Stimulated activated CD4-positive, alpha-beta T cell treated with anti-CD3 and anti-CD28 coated beads, Interleukin-4, amount 100 ng/mL, for 1 hour (primary cell): ENCODE measurements around the gene PTPRN.
A peak's percentile ranks its signal among the peaks of the same experiment; 100 is the strongest.
"Not testable (repeated sequence)": the region's sequence is repeated elsewhere in the genome, so short reads cannot be mapped to it uniquely, and the experiment has no call there.

Experiments used
- DNase-seq: peaks from one replicate; pipeline ENCODE4 v3.0.0-alpha.2; 2020

PTPRN gene

DNA sequence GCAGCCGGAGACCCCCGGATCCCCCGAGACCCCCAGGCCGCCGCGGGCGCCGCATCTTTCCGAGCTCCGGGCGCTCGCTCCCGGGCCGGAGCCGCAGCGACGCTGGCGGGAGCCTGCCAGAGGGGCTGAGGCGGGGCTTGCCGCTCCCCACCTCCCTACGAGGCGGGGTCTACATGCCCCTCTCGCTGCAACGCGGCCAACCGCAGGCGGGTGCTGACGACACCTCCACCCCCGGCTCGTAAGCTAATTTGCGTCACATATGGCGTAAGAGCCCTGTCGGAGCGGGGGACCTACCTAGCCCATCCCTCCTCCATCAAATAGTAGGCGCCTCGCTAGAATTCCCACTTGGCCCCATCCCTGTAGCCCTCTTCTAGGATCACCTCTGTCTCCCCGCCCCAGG lies at the start of gene PTPRN:
PTPRN (minus strand) TSS at position 124 of the 400 bp plus-strand sequence; CDS start at position 55, 69 bp downstream.
- no peak for DNase-seq

DNA sequence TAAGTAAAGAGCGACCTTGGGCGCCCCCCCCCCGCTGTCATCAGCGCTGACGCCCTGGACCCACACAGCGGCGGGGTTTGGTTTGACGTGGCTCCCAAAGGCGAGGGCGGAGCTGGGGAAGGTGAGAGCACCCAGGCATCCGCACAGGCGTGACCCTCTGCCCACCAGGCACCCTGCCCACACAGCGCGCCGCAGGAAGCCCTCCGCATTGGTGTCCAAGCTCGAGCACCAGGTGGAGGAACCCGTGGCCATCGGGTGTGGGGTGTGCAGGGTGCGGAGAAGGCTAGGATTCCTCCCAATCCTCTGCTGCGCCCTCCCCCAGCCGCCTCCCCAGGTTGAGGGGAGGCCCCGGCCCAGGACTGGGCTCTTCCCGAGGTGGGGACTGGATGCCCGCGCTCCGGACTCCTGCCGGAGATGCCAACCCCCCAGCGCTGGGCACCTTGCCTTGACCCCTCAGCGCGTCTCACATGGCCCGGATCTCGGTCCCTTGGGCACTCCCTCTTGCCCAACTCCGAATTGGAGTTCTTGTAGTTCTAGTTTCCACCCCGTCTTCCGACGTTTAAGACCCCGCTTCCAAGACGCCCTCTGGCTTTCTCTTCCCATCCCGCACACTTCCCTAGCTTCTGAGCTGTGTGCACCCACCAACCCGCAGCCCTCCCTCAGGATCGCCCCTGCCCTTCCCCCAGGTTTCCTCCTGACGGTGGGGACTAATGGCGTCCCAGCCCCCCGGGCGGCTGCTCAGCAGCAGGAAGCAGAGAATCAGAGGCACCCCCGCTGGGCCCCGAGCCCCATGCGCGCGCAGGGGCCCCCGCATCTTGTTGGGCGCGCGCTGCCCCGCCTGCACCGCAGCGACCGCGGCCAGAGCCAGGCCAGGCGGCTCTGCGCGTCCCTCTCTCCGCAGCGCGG lies 49.2 kb upstream of the PTPRN start:
- peak; percentile 14 for DNase-seq

- DNase-seq, result no peak
Observed at GRCh38 chr2:219356834-219357233, 47.6 kb upstream of the PTPRN start.

DNA sequence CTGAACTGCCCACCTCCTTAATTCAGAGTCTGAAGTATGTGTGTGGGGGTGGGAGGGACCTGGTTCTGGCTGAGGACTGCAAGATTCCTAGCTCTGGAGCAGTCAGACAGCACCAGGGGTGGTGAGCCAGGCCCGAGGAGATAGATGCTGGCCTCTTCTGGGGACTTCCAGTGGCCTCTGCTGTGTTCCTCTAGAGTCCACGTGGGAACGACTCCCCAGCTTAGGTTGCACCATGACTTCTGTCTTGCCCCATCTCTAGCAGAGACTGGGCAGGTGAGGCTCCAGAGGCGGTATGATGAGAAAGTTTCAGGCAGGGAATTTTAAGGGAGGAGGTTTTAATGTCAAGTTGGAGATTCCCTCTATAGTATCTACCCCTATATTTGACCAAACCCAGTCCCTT lies 45.4 kb upstream of the PTPRN start:
- no peak for DNase-seq

GRCh38 chr2:219353129-219353528 lies 43.9 kb upstream of the PTPRN start:
- no peak for DNase-seq

- peak; percentile 67 for DNase-seq
Observed at GRCh38 chr2:219352448-219353023, 43.3 kb upstream of the PTPRN start.

- DNase-seq, result no peak
Observed at GRCh38 chr2:219350710-219351221, 41.6 kb upstream of the PTPRN start.

DNA sequence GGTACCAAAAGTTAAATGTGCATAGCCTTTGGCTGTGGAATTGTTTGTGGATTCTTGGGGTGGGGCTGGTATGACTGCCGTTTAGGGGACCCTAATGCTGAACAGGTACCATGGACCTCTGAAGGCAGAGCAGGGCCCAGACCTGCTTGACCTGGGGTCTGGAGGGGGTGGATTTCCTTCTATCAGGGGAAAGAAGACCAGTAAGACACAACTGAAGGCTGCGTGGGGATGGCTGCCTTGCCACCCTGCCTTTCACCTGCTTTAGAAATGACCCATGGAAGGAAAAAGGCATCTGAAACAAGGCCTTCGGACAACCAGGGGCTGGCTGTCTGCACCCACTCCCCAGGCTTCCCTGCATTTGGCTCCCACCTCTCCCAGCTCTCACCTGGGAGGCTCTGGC lies 41.0 kb upstream of the PTPRN start:
- DNase-seq, result no peak

DNA sequence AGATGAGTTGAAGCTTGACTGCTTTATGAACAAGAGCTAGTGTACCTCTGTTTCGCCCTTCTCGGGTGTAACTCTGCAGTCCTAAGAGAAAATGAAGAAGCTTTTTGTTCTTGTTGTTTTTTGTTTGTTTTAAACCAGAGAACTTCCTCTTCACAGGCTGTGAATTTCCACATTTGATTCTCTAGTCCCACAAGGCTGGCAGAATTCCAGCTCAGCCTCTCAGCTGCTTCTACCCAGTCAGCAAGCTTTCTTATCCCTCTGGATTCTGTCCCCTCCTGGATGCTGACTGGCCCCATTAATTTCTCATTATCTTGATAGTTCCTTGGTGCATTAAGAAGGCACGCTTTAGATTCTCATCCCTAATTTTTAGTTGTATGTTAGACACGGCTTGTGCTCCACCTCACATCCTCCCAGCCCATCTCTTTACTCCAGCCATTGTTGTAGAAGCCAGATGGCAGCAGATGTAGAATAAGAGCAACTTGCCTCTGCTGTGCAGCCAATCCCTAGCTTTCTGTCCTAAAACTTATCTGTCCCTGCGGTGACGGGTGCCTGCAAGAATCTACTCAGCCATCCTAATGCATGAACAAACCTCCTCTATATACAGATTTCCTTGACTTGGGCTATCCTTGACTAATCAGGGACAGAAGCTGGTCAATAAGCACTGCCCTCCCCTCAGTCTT lies 35.7 kb upstream of the PTPRN start:
- DNase-seq, result no peak

DNA sequence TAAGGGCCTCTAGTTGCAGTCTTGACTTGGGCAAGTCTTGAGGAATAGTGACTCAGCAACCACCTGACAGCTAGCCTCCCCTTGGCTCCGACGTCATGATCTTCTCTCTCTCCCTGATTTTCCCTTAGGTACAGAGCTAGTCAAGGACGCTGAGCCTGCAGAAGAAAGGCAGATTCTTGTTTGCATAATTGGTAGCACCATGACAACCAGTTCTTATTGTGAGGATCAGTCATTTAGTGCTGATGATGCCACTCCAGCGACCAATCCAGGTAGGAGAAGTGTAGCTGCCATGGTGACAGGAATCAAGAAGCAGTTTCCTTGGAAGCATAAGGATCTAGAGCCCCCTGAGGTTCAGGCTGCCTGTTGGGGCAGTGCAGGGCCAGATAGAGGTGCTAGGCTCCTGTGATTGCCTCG lies 26.2 kb upstream of the PTPRN start:
- no peak for DNase-seq

DNA sequence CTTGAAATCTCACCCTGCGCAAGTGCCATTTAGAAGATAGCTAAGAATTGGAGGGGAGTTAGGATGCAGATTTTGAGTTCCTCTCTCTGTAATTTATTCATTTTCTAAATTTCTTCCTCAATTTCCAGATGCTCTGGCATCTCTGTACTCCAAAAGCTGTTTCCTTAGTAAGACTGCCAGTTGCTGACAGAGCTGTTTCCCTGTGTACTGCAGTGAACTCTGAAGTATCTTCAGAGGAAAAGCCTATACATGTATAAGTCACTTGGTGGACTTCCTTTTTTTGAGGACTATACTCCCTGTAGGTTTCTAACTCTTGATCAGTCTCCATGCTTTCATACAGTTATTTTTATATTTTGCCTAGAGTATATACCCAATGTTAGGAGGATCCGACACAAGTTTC lies 24.9 kb upstream of the PTPRN start:
- no peak for DNase-seq

DNA sequence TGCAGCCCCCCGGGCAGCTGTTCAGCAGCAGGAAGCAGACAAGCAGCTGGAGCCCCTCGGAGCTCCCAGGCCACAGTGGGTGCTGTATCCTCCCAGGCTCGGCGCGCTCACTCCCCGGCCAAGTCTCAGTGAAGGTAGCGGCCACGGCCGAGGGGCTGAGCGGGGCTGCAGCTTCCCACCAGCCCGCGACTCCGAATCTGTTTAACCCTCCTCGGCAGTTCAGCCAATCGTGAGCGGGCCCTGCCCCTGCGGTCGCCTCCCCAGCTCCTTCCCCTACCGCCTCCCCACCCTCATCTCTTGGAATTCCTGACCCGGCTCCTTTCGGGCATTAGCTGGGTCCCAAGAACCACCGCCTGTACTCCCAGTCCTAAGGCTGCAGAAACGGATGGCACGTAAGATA lies 23.3 kb upstream of the PTPRN start, which contains the start of gene RESP18:
RESP18 (minus strand) TSS at position 203 of the 400 bp plus-strand sequence.
- no peak for DNase-seq

DNA sequence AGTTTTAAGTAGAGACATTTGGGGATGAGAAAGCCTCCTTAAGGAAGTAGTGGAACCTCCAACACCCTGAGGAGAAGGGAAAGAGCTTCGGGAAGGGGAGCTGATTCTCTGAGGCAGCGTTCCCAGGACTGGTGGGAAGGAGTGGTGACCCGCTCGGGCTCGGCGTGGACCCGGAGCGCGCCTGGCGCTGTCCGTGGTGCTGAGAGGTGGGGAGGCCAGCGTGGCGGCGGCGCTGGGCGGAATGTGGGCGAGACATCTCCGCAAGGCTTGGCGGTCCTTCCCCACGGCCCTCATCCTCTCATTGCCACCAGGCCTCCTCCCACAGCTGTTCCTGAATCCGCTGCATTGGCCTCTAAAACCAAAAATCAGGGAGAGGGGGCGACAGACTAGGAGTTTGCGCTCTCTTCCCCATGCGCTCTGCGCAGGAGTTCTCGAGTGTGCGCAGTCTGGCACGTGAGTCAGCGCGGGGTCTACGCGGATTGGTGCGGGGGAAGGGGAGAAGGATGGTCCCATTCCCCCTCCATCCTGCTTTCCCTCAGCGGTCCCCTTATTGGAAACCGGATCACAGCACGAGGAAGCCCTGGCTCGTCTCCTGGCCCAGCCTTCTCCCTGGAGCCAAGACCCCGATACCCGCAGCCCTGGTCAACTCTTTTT lies 22.5 kb upstream of the PTPRN start:
- peak; percentile 33 for DNase-seq

DNA sequence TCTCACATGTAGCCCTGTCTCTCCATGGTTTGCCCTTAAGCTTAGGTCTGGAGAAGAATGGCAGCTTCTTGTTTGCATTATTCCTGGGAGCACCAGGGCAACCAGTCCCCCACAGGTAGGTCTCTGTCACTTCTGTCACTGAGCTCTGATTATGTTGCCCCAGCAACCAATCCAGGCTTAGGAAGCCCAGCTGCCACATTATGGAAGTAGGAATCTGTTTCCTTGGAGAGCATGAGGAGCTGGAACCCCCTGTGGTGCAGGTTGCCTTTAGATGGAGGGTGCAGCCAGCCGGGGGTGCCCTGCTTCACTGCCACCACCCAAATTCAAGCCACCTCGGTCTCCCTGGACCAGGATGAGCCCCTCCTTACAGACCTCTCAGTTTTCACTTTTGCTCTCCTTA lies 18.5 kb upstream of the PTPRN start:
- DNase-seq, result no peak

DNA sequence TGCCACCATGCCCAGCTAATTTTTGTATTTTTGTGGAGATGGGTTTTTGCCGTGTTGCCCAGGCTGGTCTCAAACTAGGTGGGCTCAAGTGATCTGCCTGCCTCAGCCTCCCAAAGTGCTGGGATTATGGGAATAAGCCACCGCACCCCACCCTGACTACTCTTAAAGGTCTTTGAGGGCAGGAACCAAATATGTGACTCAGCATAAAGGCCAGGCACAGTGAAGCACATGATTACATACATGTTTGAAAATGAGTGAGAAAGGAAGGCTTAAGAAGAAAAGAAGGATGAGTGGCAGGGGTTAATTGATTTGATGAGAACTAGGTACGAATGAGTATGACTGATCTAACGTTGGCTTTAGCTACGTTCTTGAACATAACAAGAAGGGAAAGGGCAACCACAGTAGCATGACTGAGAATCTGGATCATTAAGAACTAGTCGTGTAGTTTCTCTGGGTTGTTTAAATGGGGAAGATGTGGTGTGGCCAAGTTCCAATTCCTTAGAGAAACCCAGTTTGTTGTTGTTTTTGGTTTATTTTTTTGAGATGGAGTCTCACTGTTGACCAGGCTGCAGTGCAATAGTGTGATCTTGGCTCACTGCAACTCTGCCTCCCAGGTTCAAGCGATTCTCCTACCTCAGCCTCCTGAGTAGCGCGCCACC lies 16.6 kb upstream of the PTPRN start:
- DNase-seq, result no peak

DNA sequence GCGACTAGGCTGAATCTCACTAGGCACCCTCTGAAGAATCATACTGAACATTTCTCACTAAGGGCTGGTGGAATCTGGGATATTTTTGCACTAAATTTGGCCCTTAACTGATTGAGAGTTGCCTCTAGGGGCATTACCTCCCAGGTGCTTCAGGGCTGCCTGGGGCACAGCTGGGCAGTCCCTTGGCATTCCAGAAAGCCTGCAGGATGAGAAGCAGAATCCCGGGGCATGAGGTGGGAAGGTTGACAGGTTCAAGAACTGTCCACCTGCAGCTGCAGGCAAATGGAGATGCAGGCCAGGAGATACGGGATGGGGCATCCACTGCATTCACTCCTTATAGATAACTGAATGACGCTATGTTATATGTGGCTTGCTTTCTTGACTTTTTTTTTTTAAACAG lies 15.9 kb upstream of the PTPRN start:
- DNase-seq, result no peak

DNA sequence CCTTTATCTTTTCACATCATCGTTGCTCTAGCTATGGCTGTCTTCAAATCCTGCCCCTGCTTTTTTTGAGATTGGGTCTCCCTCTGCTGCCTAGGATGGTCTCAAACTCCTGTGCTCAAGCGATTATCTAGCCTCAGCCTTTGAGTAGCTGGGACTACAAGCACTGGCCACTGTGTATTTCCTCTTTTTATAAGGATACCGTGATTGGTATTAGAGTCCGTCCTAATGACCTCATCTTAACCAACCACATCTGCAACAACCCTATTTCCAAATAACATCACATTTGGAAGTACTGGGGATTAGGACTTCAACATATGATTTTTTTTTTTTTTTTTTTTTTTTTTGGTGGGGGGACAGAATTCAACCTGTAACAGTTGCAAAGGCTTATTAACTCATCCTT lies 14.2 kb upstream of the PTPRN start:
- DNase-seq, result no peak

GRCh38 chr2:219314804-219315468 lies 5.7 kb upstream of the PTPRN start:
- no peak for DNase-seq

- not testable (repeated sequence) for DNase-seq
Observed at GRCh38 chr2:219312683-219313263, 3.6 kb upstream of the PTPRN start.

DNA sequence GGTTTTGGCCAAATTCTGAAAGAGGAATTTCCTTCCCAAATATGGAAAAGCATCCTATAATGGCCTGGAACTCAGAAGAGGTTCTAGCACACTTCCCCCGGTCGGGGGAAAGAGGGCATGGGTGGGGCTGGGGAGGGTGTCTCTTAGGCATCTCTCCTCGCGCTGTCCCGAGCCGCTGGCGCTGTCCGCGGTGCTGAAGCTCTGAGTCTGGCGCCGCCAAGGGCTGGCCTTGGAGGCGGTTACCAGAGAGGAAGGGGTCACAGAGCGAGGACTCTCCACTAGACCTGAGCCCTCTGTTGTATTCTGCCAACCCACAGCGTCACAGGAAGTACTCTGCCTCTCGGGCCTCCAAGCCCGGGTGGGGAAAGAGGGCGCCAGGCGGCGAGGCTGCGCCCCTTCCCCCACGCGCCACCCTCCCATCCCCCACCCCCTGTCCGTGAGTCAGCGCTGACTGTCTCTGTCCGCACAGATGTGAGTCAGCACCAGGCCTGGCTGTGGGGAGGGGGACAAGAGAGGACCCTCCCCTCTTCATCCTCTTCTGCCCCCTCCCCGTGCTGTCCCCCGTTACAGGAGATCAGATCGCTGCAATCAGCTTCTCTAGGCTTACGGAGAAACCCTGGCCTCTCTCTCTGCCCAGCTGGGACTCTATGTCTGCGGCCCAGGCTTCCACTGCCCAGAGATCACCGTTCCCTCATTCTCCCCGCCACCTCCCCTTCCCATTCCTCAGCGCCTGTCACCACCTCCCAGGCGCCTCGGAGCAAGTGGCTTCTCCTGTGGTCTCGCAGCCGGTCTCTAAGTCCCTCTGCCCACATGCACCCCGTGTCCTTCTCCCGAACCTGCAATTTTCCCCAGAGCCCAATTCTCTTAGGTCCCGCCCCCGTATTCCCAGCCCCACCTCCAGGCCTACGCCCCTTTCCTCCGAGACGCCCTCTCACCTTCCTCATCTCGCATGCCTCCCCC lies 779 bp downstream of the PTPRN start:
- DNase-seq, result peak; percentile 72
